ENCODE results near the gene ZNF646. TPM values are rescaled to one million over a fixed set of nuclear protein-coding genes. Genes with fewer than 3 reads are reported as not detected.

ZNF646 gene
- total and polyA plus RNA-seq, 3 donors from 2014 or later: 68.9 to 80.3 (median 74.0) TPM

GRCh38 chr16:31076319-31076718, 2.1 kb downstream of the ZNF646 start:
- WGBS, 2 donors: 70 to 81% methylated on average over 13 to 16 of the region's 16 CpGs
- no peak for TF ChIP-seq POLR2A (IDR thresholded peaks at IDR 0.05)
- no peak for TF ChIP-seq CTCF (IDR thresholded peaks at IDR 0.05)
- Histone ChIP-seq H3K9me3 (no peaks in the 10 kb centered on the region), H3K27me3 (no peaks in the 10 kb centered on the region), H3K4me1 (peaks cover 16% of the 10 kb centered on the region), H3K27ac (no peak overlapping the region), H3K36me3 (ENCODE audit: low read depth, missing control alignments) (no peaks in the 10 kb centered on the region), H3K4me3 (no peak overlapping the region)
- intact Hi-C loops (cut with DNase I; ENCODE audit: low total_unique reads): no loop called here
- DNase-seq: no peak

GRCh38 chr16:31077024-31077423, 2.8 kb downstream of the ZNF646 start:
- 91% methylated on average over 13 of the region's 13 CpGs; no CpG with 5 or more reads in 1 of the 2 donors for WGBS, 2 donors
- H3K4me3 ChIP-seq: no peak overlapping the region
- H3K9me3 ChIP-seq: no peaks in the 10 kb centered on the region
- H3K27ac ChIP-seq: no peak overlapping the region
- DNase-seq: no peak
- peaks cover 12% of the 10 kb centered on the region for H3K4me1 ChIP-seq
- H3K27me3 ChIP-seq: no peaks in the 10 kb centered on the region
- intact Hi-C loops (cut with DNase I; ENCODE audit: low total_unique reads): no loop called here
- no peaks in the 10 kb centered on the region for H3K36me3 ChIP-seq (ENCODE audit: low read depth, missing control alignments)
- TF ChIP-seq CTCF (IDR thresholded peaks at IDR 0.05) (no peak), POLR2A (IDR thresholded peaks at IDR 0.05) (no peak)

- no peak for DNase-seq
- 93 to 95% methylated on average over 8 to 30 of the region's 30 CpGs for WGBS, 2 donors
- TF ChIP-seq POLR2A (IDR thresholded peaks at IDR 0.05) (no peak), CTCF (IDR thresholded peaks at IDR 0.05) (no peak)
- intact Hi-C loops (cut with DNase I; ENCODE audit: low total_unique reads): no loop called here
- Histone ChIP-seq H3K9me3 (no peaks in the 10 kb centered on the region), H3K4me1 (peaks cover 16% of the 10 kb centered on the region), H3K27ac (no peak overlapping the region), H3K36me3 (ENCODE audit: low read depth, missing control alignments) (no peaks in the 10 kb centered on the region), H3K4me3 (no peak overlapping the region), H3K27me3 (no peaks in the 10 kb centered on the region)
Measured at GRCh38 chr16:31077592-31078396, 3.6 kb downstream of the ZNF646 start.

- TF ChIP-seq CTCF (IDR thresholded peaks at IDR 0.05): no peak
- TF ChIP-seq POLR2A (IDR thresholded peaks at IDR 0.05): no peak
- 92 to 93% methylated on average over 10 to 14 of the region's 15 CpGs for WGBS, 2 donors
- DNase-seq: no peak
Measured at GRCh38 chr16:31078597-31079341, 4.5 kb downstream of the ZNF646 start.

More at GRCh38 chr16:31078597-31079341, 4.5 kb downstream of the ZNF646 start:
- Histone ChIP-seq H3K36me3 (ENCODE audit: low read depth, missing control alignments) (no peaks in the 10 kb centered on the region), H3K4me3 (no peak overlapping the region), H3K9me3 (no peaks in the 10 kb centered on the region), H3K27me3 (no peaks in the 10 kb centered on the region), H3K27ac (no peak overlapping the region), H3K4me1 (peaks cover 24% of the 10 kb centered on the region)
- intact Hi-C loops (cut with DNase I; ENCODE audit: low total_unique reads): no loop called here

All from testis (tissue), 3 donors.